ENCODE measurements around the gene FEZ2.

The FEZ2 gene

DNA sequence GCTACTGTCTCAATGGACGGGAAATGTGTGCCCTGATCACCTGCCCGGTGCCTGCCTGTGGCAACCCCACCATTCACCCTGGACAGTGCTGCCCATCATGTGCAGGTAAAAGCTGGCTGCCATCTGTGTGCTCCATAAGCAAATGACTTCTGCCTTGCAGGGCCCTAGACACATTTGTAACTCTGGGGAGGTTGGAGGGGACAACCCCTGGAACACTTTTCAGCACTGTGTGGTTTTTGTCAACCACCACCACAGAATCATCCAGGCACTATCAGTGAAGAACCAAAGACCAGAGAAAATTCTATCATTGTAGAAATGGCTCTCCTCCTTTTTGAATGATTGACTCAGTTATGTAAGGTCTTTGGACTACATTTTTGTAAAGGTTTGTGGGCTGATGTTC, 84.3 kb downstream of the FEZ2 start:
- Mint-ChIP-seq H3K27me3 (no peaks in the 10 kb centered on the region), H3K9me3 (no peaks in the 10 kb centered on the region), H3K27ac (no peak overlapping the region), H3K36me3 (ENCODE audit: low read depth) (peaks cover 50% of the 10 kb centered on the region), H3K4me1 (ENCODE audit: low read depth) (no peaks in the 10 kb centered on the region), H3K4me3 (no peak overlapping the region)
- DNase-seq: no peak

GRCh38 chr2:36512705-36513104, 85.3 kb downstream of the FEZ2 start:
- DNase-seq: no peak
- no peak overlapping the region for H3K27ac Mint-ChIP-seq

DNA sequence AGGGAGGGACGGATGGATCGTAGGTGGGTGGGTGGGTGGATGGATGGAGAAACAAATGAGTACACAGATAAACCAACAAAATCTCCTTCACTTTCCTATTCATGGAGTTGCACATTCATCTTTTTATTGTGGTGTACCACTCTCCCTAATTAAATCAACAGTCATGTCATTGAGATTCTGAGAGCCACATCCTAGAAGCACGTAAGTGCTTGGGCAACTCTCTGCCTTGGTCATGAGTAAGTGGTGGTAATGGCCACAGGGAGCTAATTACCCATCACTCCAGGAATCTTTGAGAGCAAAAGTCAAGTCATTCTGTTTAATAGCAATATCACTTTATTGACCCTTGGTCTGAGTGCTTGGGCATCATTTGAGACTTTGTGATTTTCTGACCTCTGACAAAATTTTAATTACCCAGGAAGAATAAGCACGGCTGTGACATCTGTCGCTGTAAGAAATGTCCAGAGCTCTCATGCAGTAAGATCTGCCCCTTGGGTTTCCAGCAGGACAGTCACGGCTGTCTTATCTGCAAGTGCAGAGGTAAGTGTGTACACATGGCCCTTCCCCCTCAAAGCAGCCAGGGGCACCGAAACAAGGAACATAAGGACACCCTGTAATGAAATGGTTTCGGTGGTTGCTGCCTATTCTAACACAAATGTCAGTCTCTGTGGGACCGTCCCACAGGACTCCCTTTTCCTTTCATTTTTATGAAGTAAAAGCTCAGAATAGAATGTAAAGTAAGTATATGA, 85.9 kb downstream of the FEZ2 start:
- no peaks in the 10 kb centered on the region for H3K9me3 Mint-ChIP-seq
- no peak overlapping the region for H3K4me3 Mint-ChIP-seq
- H3K4me1 Mint-ChIP-seq (ENCODE audit: low read depth): no peaks in the 10 kb centered on the region

More at GRCh38 chr2:36512705-36513104, 85.3 kb downstream of the FEZ2 start:
- Mint-ChIP-seq H3K9me3 (no peaks in the 10 kb centered on the region), H3K27me3 (no peaks in the 10 kb centered on the region), H3K4me3 (no peak overlapping the region), H3K36me3 (ENCODE audit: low read depth) (peaks cover 50% of the 10 kb centered on the region), H3K4me1 (ENCODE audit: low read depth) (no peaks in the 10 kb centered on the region)

GRCh38 chr2:36509075-36509474, 88.9 kb downstream of the FEZ2 start:
- H3K36me3 Mint-ChIP-seq (ENCODE audit: low read depth): peaks cover 19% of the 10 kb centered on the region
- no peak for DNase-seq
- H3K27ac Mint-ChIP-seq: no peak overlapping the region

More for the DNA sequence above, 85.9 kb downstream of the FEZ2 start:
- H3K27ac Mint-ChIP-seq: no peak overlapping the region
- no peak for DNase-seq
- H3K27me3 Mint-ChIP-seq: no peaks in the 10 kb centered on the region
- H3K36me3 Mint-ChIP-seq (ENCODE audit: low read depth): peaks cover 46% of the 10 kb centered on the region

GRCh38 chr2:36507408-36507812, 90.6 kb downstream of the FEZ2 start:
- H3K27me3 Mint-ChIP-seq: no peaks in the 10 kb centered on the region
- H3K4me3 Mint-ChIP-seq: no peak overlapping the region
- no peaks in the 10 kb centered on the region for H3K9me3 Mint-ChIP-seq
- H3K27ac Mint-ChIP-seq: no peak overlapping the region
- H3K36me3 Mint-ChIP-seq (ENCODE audit: low read depth): peaks cover 3% of the 10 kb centered on the region
- H3K4me1 Mint-ChIP-seq (ENCODE audit: low read depth): no peaks in the 10 kb centered on the region
- DNase-seq: no peak

More at GRCh38 chr2:36509075-36509474, 88.9 kb downstream of the FEZ2 start:
- Mint-ChIP-seq H3K9me3 (no peaks in the 10 kb centered on the region), H3K27me3 (no peaks in the 10 kb centered on the region), H3K4me1 (ENCODE audit: low read depth) (no peaks in the 10 kb centered on the region), H3K4me3 (no peak overlapping the region)
